AG08396 (cell line): Measurements from ENCODE around the gene MCOLN3.

Experiments
- DNase-seq: peaks from one replicate; pipeline ENCODE4 v3.0.0; 2012; ENCODE audit warnings: low spot score, mixed read lengths

Gene MCOLN3, protein sequence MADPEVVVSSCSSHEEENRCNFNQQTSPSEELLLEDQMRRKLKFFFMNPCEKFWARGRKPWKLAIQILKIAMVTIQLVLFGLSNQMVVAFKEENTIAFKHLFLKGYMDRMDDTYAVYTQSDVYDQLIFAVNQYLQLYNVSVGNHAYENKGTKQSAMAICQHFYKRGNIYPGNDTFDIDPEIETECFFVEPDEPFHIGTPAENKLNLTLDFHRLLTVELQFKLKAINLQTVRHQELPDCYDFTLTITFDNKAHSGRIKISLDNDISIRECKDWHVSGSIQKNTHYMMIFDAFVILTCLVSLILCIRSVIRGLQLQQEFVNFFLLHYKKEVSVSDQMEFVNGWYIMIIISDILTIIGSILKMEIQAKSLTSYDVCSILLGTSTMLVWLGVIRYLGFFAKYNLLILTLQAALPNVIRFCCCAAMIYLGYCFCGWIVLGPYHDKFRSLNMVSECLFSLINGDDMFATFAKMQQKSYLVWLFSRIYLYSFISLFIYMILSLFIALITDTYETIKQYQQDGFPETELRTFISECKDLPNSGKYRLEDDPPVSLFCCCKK

DNA sequence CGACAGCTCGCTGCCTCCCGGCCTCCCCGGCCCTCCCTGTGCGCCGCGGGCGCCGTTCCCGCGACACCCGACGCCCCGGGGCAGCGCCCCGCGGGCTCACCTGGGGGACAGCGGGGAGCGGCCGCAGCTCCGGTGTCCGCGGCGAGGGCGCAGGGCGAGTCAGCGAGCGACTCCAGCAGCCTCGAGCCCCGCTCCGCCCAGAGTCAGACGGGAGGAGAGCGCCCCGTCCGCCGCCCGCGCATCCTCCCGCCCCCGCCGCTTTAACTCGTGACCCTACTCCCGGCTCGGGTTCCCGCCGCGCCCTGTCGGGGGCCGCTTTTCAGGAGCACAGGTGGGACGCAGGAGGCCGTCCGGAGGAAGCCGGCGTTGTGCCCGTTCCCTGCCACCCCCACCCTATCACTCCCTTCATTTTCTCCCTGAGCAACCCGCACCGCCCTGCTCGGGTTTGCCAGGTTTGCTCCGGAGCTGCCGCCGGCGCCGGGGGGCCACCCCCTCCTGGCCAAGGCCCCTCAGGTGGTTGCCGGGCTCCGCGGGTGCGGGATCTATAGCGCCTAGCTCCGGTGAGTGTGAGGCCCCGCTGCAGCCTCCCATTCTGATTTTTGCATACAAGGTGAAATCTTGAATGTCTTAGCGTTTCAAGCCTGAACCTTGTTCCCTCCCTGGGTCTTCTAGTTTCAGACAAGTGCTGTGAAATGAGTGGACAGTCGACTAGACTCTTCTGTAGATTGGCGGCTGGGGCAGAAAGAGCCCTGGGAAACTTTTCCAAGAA is at the start of gene MCOLN3:
MCOLN3 (minus strand) TSS at position 205 of the 769 bp plus-strand sequence. CDS start 3,140 bp downstream, outside the sequence.
- peak; percentile 36 for DNase-seq

DNA sequence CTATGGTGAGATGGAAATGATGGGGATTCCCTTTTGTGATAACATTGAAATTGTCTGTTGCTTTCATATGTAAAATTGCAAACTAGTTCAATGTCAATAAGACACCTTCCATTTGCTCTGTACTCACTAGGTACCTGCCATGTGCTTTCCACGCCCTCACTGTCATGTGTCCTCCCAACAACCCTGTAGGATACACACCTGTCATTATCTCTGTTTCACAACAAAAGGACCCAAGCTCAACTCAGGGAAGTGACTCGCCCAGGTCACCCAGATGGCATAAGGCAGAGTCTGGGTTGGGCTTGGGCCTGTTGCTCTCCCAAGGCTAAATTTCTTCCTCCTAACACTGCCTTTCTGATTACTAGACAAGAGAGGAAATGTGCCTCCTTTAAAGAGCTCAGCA is 45.3 kb upstream of the MCOLN3 start:
- DNase-seq, result no peak

DNA sequence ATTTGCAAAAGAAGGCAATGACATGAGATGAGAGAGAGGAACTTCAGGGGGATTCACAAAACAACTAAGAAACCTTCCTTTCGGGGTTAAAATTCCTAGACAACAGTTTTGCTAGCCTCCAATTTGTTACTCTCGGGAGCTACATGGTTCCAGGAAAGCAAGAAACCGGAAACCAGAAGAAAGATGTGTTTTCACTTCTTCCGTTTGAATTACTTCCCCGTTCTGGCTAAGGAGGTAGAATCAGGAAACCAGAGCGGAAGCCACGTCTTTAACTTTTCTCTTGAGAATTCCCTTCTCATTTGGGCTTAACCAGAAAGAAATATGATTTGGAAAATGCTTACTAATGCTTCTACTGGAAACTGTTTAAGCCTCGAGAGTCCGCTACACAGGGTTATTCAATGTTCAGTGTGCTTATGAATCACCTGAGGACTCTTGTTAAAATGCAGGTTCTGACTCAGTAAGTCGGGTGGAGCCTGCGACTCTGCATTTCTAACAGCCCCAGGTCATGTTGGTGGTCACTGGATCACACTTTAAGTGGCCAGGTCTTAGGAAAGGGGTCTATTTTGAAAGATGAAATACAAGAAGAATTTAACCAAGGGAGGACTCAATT is 43.5 kb upstream of the MCOLN3 start:
- no peak for DNase-seq

DNA sequence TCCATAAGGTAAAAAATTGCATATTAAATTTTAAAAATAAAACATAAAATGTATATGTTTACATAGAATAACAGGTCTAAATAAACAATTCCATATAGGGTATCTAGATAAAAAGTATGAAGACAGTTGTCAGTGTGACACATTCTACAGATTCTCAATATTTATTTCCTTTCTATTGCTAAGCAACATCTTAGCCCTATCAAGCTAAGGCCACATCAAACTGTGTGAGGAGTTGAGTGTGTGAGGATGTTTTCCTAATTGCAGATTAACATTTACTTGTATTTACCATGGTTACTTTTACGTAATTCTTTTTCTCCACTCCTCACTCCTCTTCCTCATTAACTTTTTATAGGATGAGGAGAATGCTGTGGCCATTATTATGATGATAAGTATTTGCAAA is 41.9 kb upstream of the MCOLN3 start:
- no peak for DNase-seq

DNA sequence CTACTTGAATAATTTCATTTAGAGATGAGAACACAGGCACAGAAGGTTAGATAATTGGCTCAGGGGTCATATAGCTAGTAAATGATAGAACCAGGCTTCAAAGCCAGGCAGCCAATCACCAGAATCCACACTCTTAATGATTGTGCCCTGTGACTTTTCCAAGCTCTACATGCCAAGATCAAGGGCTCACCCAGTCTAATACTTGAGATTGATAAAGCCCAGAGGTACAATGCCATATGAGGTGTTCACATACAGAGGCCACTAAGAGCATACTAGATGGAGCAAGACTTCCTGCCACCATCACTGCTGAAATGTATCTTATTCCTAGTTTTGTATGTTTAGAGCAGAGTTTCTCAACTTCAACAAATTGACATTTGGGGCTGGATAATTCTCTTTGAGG is 40.9 kb upstream of the MCOLN3 start:
- no peak for DNase-seq

DNA sequence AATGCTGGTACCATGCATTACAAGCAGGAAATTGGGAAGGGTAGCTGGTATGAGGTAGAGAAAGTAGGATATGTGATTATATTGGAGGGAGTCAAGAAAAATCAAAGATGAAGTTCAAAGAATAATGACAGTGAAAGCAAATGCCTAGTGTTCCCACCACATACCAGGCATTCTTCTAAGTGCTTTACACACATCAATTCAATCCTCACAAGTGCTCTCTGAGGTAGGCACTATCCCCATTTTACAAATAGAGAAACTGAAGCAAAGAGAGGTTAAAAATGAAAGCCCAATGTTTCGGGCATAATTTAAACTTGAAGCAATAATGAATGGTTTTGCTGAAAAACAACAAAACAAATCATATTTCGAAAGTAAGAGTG is 40.1 kb upstream of the MCOLN3 start:
- no peak for DNase-seq

DNA sequence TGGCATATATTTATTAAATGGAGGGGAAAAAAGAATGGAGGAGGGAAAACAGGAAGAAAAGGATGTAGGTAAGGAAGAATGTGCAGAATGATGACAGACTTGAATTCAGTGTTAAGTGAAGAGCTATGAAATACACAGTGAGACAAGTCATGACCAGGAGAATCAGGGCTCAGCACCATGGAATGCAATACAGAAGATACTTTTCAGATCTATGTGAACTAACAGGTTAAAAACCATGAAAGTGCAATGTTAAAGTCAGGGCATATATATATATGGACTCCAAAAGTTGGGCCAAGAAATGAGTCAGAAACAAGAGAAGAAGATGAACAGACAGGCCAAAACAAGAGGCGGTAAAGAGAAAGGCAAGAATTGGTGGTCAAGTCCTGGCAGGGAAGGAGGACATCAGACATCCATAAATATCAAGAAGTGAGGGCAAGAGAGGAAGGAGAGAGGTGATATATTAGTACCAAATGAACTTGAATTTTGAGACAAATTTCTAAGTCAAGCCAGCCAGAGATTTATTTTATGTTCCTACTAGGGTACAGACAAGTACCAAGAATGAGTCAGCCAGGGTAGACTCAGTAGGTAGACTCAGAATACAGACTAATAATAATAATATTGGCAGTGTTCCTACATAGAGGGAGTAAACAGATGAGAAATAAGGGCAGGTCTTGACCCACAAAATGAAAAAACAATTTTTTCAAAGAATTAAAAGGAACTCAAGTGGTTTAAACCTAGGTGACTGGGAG is 39.5 kb upstream of the MCOLN3 start:
- DNase-seq, result no peak

DNA sequence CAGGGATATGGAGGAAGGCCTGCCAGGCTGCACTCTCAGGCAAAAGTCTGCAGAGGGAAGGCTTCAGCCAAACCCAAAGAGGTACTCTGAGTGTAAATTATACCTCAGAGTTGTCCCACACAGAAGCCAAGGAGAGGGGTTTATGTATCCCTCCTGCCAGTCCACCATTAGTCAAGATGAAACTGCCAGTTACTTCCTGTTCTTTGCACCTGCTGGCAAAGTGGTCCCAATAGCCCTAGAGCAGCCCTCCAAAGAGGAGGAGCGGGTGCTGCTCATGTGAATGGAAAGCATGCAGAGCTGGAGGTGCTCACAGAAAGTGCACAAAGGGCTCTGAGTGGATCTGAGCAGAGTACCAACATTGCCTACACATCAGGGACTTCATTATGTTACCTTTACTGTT is 37.1 kb upstream of the MCOLN3 start:
- no peak for DNase-seq

DNA sequence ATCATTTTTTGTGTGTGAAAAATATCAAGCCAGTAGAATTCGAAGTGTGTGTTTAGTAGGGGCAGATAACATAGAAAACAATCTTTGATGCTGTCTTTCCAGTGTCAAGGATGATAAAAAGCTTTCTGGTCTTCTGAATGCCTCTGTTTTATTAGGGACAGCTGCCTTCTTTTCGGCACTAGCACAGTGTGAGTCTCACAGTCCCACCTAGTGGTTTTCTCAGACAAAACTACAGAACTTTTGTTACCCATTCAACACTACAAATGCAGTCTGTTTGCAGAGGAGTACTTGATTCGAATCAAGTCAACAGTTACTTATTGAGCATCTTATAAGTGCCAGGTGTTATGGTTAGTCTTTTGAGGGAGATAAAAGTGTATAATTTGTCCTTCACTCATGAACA is 30.6 kb upstream of the MCOLN3 start:
- DNase-seq, result no peak

DNA sequence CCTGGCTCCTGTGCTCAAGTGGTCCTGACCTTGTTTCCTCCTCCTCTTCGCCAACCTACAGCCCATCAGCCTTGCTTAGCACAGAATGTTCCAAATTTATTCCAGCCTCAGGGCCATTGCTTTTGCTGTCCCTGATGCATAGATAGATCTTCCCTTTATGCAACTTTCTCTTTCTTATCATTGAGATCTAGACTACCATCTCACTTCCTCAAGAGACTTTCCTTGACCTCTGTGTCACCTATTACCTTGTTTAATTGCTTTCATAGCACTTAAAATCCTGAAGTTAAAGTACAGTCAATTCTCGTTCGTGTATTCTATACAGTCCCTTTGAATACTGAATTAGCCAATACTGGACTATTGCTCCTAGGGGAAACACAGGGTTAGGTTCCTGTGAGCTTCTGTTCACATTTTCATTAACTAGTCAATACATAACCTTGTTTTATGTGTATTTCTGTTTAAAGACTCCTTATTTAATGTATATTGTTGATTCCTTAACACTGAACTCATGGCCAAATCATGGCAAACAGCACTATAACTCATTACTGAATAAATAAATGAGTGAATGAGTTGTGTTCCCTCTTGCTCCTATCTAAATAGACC is 26.2 kb upstream of the MCOLN3 start:
- no peak for DNase-seq

DNA sequence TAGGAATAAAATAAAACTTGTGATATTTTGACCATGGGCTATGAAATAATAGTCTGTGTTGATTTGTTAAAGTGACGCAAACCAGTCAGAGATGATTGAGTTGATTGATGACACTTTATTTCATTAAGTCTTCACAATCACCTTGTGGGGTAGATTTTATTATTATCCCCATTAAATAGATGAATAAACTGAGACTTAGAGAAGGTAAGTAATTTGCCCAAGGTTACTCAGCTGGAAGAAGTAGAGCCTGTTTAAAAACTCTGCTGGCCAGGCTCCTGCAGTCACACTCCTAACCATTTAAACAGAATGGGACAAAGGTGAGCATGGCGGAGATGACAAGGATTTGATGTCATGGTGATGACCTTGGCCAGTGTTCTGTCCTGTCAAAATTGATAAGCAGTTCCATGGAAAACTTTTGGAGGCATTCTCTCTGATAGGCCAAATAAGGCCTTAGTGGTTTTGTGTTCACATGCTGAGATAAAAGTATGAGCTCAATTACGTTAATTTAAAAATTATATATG is 22.7 kb upstream of the MCOLN3 start:
- DNase-seq, result no peak

DNA sequence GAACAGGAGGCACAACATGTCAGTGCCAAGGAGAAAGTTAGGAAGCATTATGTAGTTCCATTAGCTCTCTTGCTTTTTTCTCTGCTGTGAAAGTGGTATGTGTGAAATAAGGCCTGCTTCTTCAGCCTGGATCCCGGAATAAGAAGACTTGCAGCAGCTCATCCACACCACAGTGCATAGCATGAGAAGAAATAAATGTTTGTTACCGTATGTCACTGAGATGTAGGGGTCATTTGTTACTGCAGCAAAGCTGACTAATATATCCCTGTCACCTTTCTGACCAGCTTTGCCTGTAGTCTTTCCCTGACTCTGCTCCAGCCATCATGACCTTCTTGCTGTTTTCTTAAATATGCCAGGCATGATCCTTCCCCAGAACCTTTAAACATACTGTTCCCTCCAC is 20.5 kb upstream of the MCOLN3 start:
- no peak for DNase-seq

DNA sequence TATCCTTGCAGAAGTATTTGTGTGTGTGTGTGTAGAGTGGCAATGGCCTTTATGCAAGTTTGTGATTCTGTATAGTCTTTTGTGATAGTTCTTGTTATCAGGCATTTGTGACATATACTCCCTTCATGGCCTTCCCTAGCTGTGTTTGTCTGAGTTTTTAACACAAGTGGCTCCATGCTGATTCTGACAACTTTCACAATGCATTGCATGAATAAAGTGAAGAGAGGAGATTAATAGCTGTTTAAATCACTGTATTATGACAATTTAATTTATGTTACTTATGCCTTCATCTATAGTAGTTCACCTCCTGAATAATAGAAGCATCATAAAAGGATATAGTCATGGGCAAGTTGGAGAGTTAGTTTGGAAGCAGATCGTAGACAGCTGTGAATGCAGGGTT is 17.2 kb upstream of the MCOLN3 start:
- DNase-seq, result no peak

DNA sequence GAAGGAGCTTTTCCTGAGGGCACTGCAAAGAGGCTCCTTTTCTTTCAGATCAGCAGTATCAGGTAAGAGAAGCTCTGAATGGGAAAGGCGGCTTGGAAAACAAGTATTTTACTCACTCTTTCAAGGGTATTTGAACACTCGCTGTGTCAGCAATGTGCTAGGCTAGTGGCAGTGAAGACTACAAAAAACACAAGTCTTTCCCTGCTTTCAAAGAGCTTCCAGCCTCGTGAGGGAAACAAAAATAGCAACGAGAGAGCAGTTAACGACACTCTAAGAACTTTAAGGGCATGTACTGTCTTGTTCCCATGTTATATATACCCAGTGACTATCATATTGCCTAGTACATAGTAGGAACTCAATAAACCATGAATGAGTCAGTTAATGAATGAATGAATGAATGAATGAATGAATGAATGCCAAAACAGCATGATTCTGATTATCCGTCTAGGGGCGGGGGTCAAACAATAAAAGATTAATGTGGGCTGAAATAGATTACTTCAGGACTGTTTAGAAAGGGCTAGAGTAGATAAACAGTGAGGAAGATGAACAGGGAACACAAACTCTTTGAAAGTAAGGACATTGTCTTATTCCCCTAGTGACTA is 14.2 kb upstream of the MCOLN3 start:
- no peak for DNase-seq

DNA sequence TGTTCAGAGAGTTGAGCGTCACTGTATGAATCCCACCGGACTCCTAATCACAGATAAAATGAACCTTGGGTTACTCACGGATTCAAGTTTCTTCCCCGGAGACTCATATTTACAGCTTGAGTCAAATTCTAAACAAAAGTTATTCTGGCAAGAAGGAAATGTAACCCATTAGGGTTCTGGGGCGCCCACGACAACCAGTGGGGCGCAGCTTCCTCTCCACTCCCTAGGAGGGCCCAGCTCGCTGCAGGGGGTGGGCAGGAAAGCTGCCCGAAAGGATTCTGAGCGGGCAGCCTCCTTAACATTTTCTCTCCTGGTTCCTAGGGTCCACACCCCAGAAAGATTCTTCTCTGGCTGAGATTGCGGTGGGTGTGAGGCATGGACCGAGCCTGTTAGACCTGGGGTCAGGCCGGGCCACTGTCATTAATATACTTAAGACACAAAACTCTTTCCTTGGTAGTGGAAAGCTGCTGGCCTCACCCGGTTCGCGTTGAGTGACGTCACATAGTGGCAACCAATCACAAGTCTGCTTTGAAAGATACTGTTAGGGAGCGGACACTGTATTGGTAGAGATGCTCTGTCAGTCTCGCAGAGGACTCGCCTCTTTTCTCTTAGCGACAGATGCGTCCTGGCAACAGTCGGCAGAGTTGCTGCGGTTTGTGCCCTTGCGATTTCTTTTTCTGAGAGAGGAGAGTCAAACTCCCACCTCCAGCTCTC is 13.6 kb upstream of the MCOLN3 start:
- DNase-seq, result peak; percentile 97

DNA sequence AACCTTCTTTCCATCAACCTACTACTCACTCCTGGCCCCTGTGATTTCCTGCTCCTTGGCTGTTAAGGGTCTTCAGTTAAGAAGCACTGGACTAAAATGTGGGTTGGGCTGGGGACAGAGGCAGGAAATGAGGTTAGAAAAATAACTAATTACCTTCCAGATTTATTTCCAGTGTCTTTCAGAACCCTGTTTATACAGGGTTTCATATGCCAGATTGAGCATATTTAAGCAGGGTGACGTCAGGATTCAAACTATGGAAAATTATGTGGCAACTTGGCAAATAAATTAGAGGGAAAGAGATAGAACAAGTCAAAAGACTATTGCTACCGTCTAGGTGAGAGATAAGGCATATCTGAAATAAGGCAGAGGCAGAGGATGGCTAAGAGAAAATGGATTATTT is 11.7 kb upstream of the MCOLN3 start:
- no peak for DNase-seq

DNA sequence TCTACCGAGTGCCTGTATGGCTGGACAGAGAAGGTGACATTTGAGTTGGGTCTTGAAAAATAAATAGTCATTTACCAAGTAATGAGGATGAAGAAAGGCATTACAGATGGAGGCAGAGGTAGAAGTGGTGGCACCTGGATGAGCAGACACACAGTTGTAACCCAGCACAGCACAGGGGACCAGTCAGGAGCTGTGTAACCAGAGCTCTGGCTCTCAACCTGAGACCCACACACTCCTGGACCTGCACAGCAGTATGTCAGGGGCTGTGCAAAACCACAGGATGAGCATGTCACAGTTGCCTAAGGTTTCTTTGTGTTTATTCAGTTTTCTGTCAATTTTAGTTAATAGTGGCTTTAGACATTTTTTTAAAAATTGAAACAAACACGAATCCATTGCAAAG is 11.3 kb upstream of the MCOLN3 start:
- DNase-seq, result no peak

DNA sequence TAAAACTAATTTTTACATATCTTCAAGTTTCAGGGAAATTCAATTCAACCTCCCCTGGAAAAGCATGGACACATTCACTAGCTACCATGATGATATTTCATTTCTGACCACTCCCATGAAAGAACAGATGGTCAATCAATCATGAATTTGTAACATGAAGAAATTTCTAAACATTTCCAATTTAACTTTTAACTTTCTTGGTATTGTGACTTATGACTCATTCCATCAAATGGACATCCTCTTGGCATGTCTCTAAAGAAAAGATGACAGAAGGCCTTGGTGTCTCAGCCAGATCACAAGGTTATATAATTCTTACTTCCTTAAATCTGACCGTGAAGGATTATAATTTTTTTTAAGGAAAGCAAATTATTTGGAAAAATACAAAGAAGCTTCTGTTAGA is 10.5 kb upstream of the MCOLN3 start:
- no peak for DNase-seq

DNA sequence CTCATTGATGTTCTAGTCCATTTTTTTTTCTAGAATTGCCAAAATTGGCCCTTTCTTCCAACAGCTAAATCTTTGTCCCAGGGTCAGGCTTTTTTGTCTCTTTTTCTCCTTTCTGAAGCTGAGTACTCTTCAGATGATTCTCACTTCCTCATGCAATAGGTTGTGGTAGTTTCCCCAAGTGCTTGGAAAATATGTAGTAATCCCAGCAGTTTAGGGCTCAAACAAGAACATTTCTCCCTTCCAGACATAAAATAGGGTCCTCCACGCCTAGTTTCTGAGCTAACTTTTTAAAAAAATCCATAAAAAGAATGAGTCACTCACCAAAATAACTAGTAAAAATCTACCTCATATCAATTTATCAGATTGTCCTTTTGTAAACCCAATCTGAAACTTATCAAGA is 10.0 kb upstream of the MCOLN3 start:
- DNase-seq, result no peak

DNA sequence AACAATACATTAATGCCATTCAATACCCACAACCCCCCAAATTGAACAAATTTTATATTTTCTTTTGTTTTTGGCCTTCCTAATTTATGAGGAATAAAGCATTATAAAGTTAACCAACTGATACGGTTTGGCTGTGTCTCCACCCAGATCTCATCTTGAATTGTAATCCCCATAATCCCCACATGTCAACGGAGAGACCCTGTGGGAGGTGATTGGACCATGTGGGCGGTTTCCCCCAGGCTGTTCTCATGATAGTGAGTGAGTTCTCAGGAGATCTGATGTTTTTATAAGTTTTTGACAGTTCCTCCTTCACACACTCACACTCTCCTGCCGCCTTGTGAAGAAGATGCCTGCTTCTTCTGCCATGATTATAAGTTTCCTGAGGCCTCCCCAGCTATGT is 6.4 kb upstream of the MCOLN3 start:
- DNase-seq, result no peak
